SKM-1 treated with dmso at 0.1 percent for 144 hours (cell line): Measurements from ENCODE around the gene STAT5A.

Source experiments
- DNase-seq: peaks from one replicate; lab custom pipeline; 2025; ENCODE audit not compliant: unreplicated experiment; lab: John Stamatoyannopoulos, UW

Gene STAT5A

GRCh38 chr17:42266918-42267766, 21.2 kb upstream of the STAT5A start:
- no peak for DNase-seq

GRCh38 chr17:42268236-42268635, 20.1 kb upstream of the STAT5A start:
- no peak for DNase-seq

- DNase-seq = no peak
These were observed 18.1 kb upstream of the STAT5A start for GRCh38 chr17:42270170-42270535.

- DNase-seq = no peak
These were observed 17.7 kb upstream of the STAT5A start for GRCh38 chr17:42270596-42270995.

- no peak for DNase-seq
These were observed 17.1 kb upstream of the STAT5A start for GRCh38 chr17:42271006-42271778.

GRCh38 chr17:42271779-42272035, 16.6 kb upstream of the STAT5A start:
- no peak for DNase-seq

- DNase-seq = no peak
These were observed 16.0 kb upstream of the STAT5A start for GRCh38 chr17:42272162-42272907.

- DNase-seq = no peak
These were observed 14.6 kb upstream of the STAT5A start for GRCh38 chr17:42273474-42274252.

GRCh38 chr17:42274253-42274542, 14.1 kb upstream of the STAT5A start:
- no peak for DNase-seq

- DNase-seq = peak; percentile 23
These were observed 13.3 kb upstream of the STAT5A start for GRCh38 chr17:42274812-42275526.

- no peak for DNase-seq
These were observed 12.6 kb upstream of the STAT5A start for GRCh38 chr17:42275527-42276358.

- DNase-seq = peak; percentile 43
These were observed 12.0 kb upstream of the STAT5A start, which contains the start of gene STAT5B for GRCh38 chr17:42276359-42276608. TSS of gene STAT5B (minus strand) at chr17:42276391. CDS start at chr17:42232127, 44,264 bp downstream.

- DNase-seq = peak; percentile 43
These were observed 11.5 kb upstream of the STAT5A start for GRCh38 chr17:42276609-42277341.

- DNase-seq = peak; percentile 43
These were observed 11.0 kb upstream of the STAT5A start for GRCh38 chr17:42277342-42277712.

GRCh38 chr17:42279776-42280630, 8.3 kb upstream of the STAT5A start:
- no peak for DNase-seq

GRCh38 chr17:42281571-42282096, 6.7 kb upstream of the STAT5A start:
- DNase-seq = no peak

GRCh38 chr17:42282478-42283080, 5.7 kb upstream of the STAT5A start:
- no peak for DNase-seq
